T1000 (cell line): ENCODE data around the gene LRMDA.

Experiments
- DNase-seq: peaks from one replicate; lab custom pipeline; 2025; ENCODE audit warnings: mixed read lengths; lab: John Stamatoyannopoulos, UW

The LRMDA gene

GRCh38 chr10:75924309-75924902 lies 493.0 kb downstream of the LRMDA start:
- DNase-seq, result no peak

- DNase-seq, result no peak
These were observed 494.6 kb downstream of the LRMDA start for GRCh38 chr10:75925999-75926398.

- DNase-seq, result no peak
These were observed 495.3 kb downstream of the LRMDA start for GRCh38 chr10:75926763-75927162.

- no peak for DNase-seq
These were observed 496.8 kb downstream of the LRMDA start for GRCh38 chr10:75928231-75928630.

GRCh38 chr10:75929630-75930161 lies 498.3 kb downstream of the LRMDA start:
- DNase-seq, result no peak

- no peak for DNase-seq
These were observed 501.5 kb downstream of the LRMDA start for GRCh38 chr10:75932921-75933320.

- DNase-seq, result no peak
These were observed 503.8 kb downstream of the LRMDA start for GRCh38 chr10:75935240-75935639.

- no peak for DNase-seq
These were observed 504.4 kb downstream of the LRMDA start for GRCh38 chr10:75935650-75936400.

GRCh38 chr10:75936841-75937240 lies 505.4 kb downstream of the LRMDA start:
- no peak for DNase-seq

GRCh38 chr10:75937823-75938222 lies 506.4 kb downstream of the LRMDA start:
- no peak for DNase-seq

GRCh38 chr10:75938380-75939122 lies 507.1 kb downstream of the LRMDA start:
- no peak for DNase-seq

- DNase-seq, result no peak
These were observed 508.1 kb downstream of the LRMDA start for GRCh38 chr10:75939541-75939940.

GRCh38 chr10:75940742-75941141 lies 509.3 kb downstream of the LRMDA start:
- DNase-seq, result no peak

GRCh38 chr10:75941223-75941801 lies 509.9 kb downstream of the LRMDA start:
- no peak for DNase-seq

- no peak for DNase-seq
These were observed 512.6 kb downstream of the LRMDA start for GRCh38 chr10:75944061-75944460.

- no peak for DNase-seq
These were observed 517.2 kb downstream of the LRMDA start for GRCh38 chr10:75948583-75948982.

- no peak for DNase-seq
These were observed 518.9 kb downstream of the LRMDA start for GRCh38 chr10:75950307-75950706.

- DNase-seq, result no peak
These were observed 519.7 kb downstream of the LRMDA start for GRCh38 chr10:75950997-75951589.

- no peak for DNase-seq
These were observed 520.2 kb downstream of the LRMDA start for GRCh38 chr10:75951627-75952026.

GRCh38 chr10:75952093-75952492 lies 520.7 kb downstream of the LRMDA start:
- no peak for DNase-seq

- DNase-seq, result no peak
These were observed 523.1 kb downstream of the LRMDA start for GRCh38 chr10:75954486-75954885.

- no peak for DNase-seq
These were observed 524.6 kb downstream of the LRMDA start for GRCh38 chr10:75955973-75956502.
